PC-9 (cell line): ENCODE results near the gene WFIKKN2.

Source experiments
- CTCF ChIP-seq: fragments of 200-600 bp; sonication (generic); conservative IDR thresholded peaks from 2 replicates; pipeline ENCODE4 v1.6.1; 2017; ENCODE audit warnings: mixed run types, antibody characterized with exemption, mild to moderate bottlenecking, moderate library complexity
- EZH2 ChIP-seq: fragments of 200-600 bp; sonication (generic); IDR thresholded peaks from 2 replicates; pipeline ENCODE4 v1.8.0; 2017; ENCODE audit warnings: antibody characterized with exemption, low read depth

- TF ChIP-seq CTCF, result no peak
- TF ChIP-seq EZH2, result no peak
These were observed 18.4 kb downstream of the WFIKKN2 start for GRCh38 chr17:50853781-50854180.
